HUDEP-2 (cell line): Measurements from ENCODE around the gene RAI1.

Experiments used
- DNase-seq, 76 experiments: peaks; one replicate each; lab custom pipeline; 2025; ENCODE audit not compliant: unreplicated experiment in 76 of 76; lab: John Stamatoyannopoulos, UW

Gene RAI1

GRCh38 chr17:17810084-17810894 lies 129.0 kb downstream of the RAI1 start:
- peak in 7 of 76 experiments; percentile 17 to 42 (median 33) for DNase-seq

GRCh38 chr17:17810895-17811248 lies 129.6 kb downstream of the RAI1 start:
- DNase-seq = no peak

- no peak for DNase-seq
Measured at GRCh38 chr17:17811381-17812210, 130.3 kb downstream of the RAI1 start.

GRCh38 chr17:17812211-17813054 lies 131.2 kb downstream of the RAI1 start:
- DNase-seq = peak in 43 of 76 experiments; percentile 14 to 64 (median 41)

- no peak for DNase-seq
Measured at GRCh38 chr17:17813055-17813724, 131.9 kb downstream of the RAI1 start.

- no peak for DNase-seq
Measured at GRCh38 chr17:17813725-17814095, 132.5 kb downstream of the RAI1 start.

GRCh38 chr17:17814162-17815061 lies 133.2 kb downstream of the RAI1 start:
- DNase-seq = no peak

GRCh38 chr17:17815062-17815406 lies 133.8 kb downstream of the RAI1 start:
- peak in 2 of 76 experiments; percentile 19 to 35 for DNase-seq

- DNase-seq = no peak
Measured at GRCh38 chr17:17815436-17816200, 134.4 kb downstream of the RAI1 start.

GRCh38 chr17:17816240-17816814 lies 135.1 kb downstream of the RAI1 start:
- no peak for DNase-seq

- DNase-seq = no peak
Measured at GRCh38 chr17:17816831-17817551, 135.7 kb downstream of the RAI1 start.

GRCh38 chr17:17817552-17817947 lies 136.3 kb downstream of the RAI1 start:
- DNase-seq = no peak

- peak in 53 of 76 experiments; percentile 15 to 74 (median 55) for DNase-seq
Measured at GRCh38 chr17:17818088-17818526, 136.8 kb downstream of the RAI1 start.

GRCh38 chr17:17819111-17819510 lies 137.9 kb downstream of the RAI1 start:
- no peak for DNase-seq

- peak in 71 of 76 experiments; percentile 18 to 87 (median 72) for DNase-seq
Measured at GRCh38 chr17:17819561-17819995, 138.3 kb downstream of the RAI1 start.

GRCh38 chr17:17820046-17820445 lies 138.8 kb downstream of the RAI1 start:
- no peak for DNase-seq

- no peak for DNase-seq
Measured at GRCh38 chr17:17820463-17821158, 139.4 kb downstream of the RAI1 start.
